ENCODE data around the gene OR2J2. TPM values are rescaled to one million over a fixed set of nuclear protein-coding genes. Genes with fewer than 3 reads are reported as not detected.

The OR2J2 gene
- total and polyA plus RNA-seq, 2 donors (not counting 1 experiment from before 2014, with no cell fraction given) = not detected

- DNase-seq (no peak), ATAC-seq (ENCODE audit: low read depth) (no peak)
- Histone ChIP-seq H3K9me3 (ENCODE audit: control extremely low read depth in 1 of 3, control insufficient read depth in 2 of 3, insufficient read depth in 1 of 3, low read length in 2 of 3) (peaks cover 0 to 4% (median 0%) of the 10 kb centered on the region in 3 donors), H3K9ac (ENCODE audit: low read length) (no peak overlapping the region), H3K4me3 (ENCODE audit: control extremely low read depth in 1 of 5, extremely low read depth in 1 of 5, insufficient read depth in 1 of 5, low read depth in 2 of 5, low read length in 4 of 5) (no peak overlapping the region), H3K27me3 (replicated peaks in 1 of 4; ENCODE audit: control extremely low read depth in 1 of 4, control insufficient read depth in 3 of 4, insufficient read depth in 4 of 4, low read length in 3 of 4) (no peaks in the 10 kb centered on the region), H3K36me3 (replicated peaks in 1 of 2; ENCODE audit: control extremely low read depth in 1 of 2, control insufficient read depth in 1 of 2, extremely low read depth in 1 of 2, insufficient read depth in 2 of 2, low read length in 1 of 2) (no peaks in the 10 kb centered on the region), H3K4me1 (ENCODE audit: control insufficient read depth in 2 of 2, insufficient read depth in 2 of 2, low read length in 2 of 2) (no peaks in the 10 kb centered on the region), H2AFZ (ENCODE audit: insufficient read depth, low read depth, low read length, poor library complexity, severe bottlenecking) (no peak overlapping the region), H3K4me2 (replicated peaks; ENCODE audit: low read depth, low read length, poor library complexity, severe bottlenecking) (no peak overlapping the region), H4K20me1 (ENCODE audit: control insufficient read depth, insufficient read depth, low read length, poor library complexity, severe bottlenecking) (no peaks in the 10 kb centered on the region), H3K79me2 (ENCODE audit: control insufficient read depth, insufficient read depth, low read length) (no peaks in the 10 kb centered on the region), H3K27ac (ENCODE audit: low read length in 2 of 2) (no peak overlapping the region)
- Mint-ChIP-seq H3K4me1 (no peaks in the 10 kb centered on the region), H3K27ac (no peak overlapping the region), H3K9me3 (ENCODE audit: insufficient read depth) (no peaks in the 10 kb centered on the region), H3K4me3 (no peak overlapping the region), H3K27me3 (peaks cover 23% of the 10 kb centered on the region)
- ChIA-PET CTCF (no interaction called here), POLR2A (no interaction called here)
- TF ChIP-seq EZH2 (IDR thresholded peaks at IDR 0.05; ENCODE audit: borderline replicate concordance, insufficient read depth, low read depth, low read length, poor library complexity, severe bottlenecking) = no peak
- no CpG with 5 or more reads among the region's 4 CpGs for WGBS (ENCODE audit: insufficient coverage)
- intact Hi-C loops (cut with micrococcal nuclease) = no loop called here
These were observed 33.0 kb upstream of the OR2J2 start for GRCh38 chr6:29137724-29138123.

GRCh38 chr6:29141606-29142005, 29.1 kb upstream of the OR2J2 start:
- Histone ChIP-seq H2AFZ (ENCODE audit: insufficient read depth, low read depth, low read length, poor library complexity, severe bottlenecking) (no peak overlapping the region), H4K20me1 (ENCODE audit: control insufficient read depth, insufficient read depth, low read length, poor library complexity, severe bottlenecking) (no peaks in the 10 kb centered on the region), H3K36me3 (replicated peaks in 1 of 2; ENCODE audit: control extremely low read depth in 1 of 2, control insufficient read depth in 1 of 2, extremely low read depth in 1 of 2, insufficient read depth in 2 of 2, low read length in 1 of 2) (no peaks in the 10 kb centered on the region), H3K27me3 (replicated peaks in 1 of 4; ENCODE audit: control extremely low read depth in 1 of 4, control insufficient read depth in 3 of 4, insufficient read depth in 4 of 4, low read length in 3 of 4) (no peaks in the 10 kb centered on the region), H3K9ac (ENCODE audit: low read length) (no peak overlapping the region), H3K27ac (ENCODE audit: low read length in 2 of 2) (no peak overlapping the region), H3K79me2 (ENCODE audit: control insufficient read depth, insufficient read depth, low read length) (no peaks in the 10 kb centered on the region), H3K4me1 (ENCODE audit: control insufficient read depth in 2 of 2, insufficient read depth in 2 of 2, low read length in 2 of 2) (no peaks in the 10 kb centered on the region), H3K9me3 (ENCODE audit: control extremely low read depth in 1 of 3, control insufficient read depth in 2 of 3, insufficient read depth in 1 of 3, low read length in 2 of 3) (peaks cover 0 to 6% (median 1%) of the 10 kb centered on the region in 3 donors), H3K4me2 (replicated peaks; ENCODE audit: low read depth, low read length, poor library complexity, severe bottlenecking) (no peak overlapping the region), H3K4me3 (ENCODE audit: control extremely low read depth in 1 of 5, extremely low read depth in 1 of 5, insufficient read depth in 1 of 5, low read depth in 2 of 5, low read length in 4 of 5) (no peak overlapping the region)
- H3K4me3 Mint-ChIP-seq = no peak overlapping the region
- TF ChIP-seq EZH2 (IDR thresholded peaks at IDR 0.05; ENCODE audit: borderline replicate concordance, insufficient read depth, low read depth, low read length, poor library complexity, severe bottlenecking) (no peak), CTCF (IDR thresholded peaks at IDR 0.05) (no peak)
- H3K9me3 Mint-ChIP-seq (ENCODE audit: insufficient read depth) = peaks cover 6% of the 10 kb centered on the region
- peaks cover 12% of the 10 kb centered on the region for H3K27me3 Mint-ChIP-seq
- no peak overlapping the region for H3K27ac Mint-ChIP-seq
- ATAC-seq (ENCODE audit: low read depth) (no peak), DNase-seq (no peak)
- intact Hi-C loops (cut with micrococcal nuclease) = no loop called here
- H3K4me1 Mint-ChIP-seq = no peaks in the 10 kb centered on the region
- WGBS (ENCODE audit: insufficient coverage) = no CpG with 5 or more reads among the region's 1 CpG
- ChIA-PET POLR2A (no interaction called here), CTCF (no interaction called here)
